Loucy (cell line): ENCODE measurements around the gene ARMH3.

Experiments
- H2AFZ ChIP-seq: fragments of 200-600 bp; sonication (generic); 2 replicates; pipeline ENCODE4 v1.6.0; 2016; ENCODE audit warnings: antibody characterized with exemption, mild to moderate bottlenecking, low read length, moderate library complexity
- H3F3A ChIP-seq: fragments of 200-600 bp; 2 replicates; pipeline ENCODE4 v1.6.0; 2016; ENCODE audit warnings: antibody characterized with exemption, low read depth, mild to moderate bottlenecking
- H3K27me3 ChIP-seq: fragments of 200-600 bp; sonication (generic); 2 replicates; pipeline ENCODE4 v1.6.1; 2014; ENCODE audit warnings: low read length, mild to moderate bottlenecking; ENCODE audit not compliant: insufficient read depth, poor library complexity, severe bottlenecking
- H3K36me3 ChIP-seq: fragments of 200-600 bp; sonication (generic); 2 replicates; pipeline ENCODE4 v1.6.1; 2016; ENCODE audit warnings: low read length; ENCODE audit not compliant: insufficient read depth
- H3K4me1 ChIP-seq: fragments of 200-600 bp; sonication (generic); 2 replicates; pipeline ENCODE4 v1.5.1; 2014; ENCODE audit warnings: low read length, mild to moderate bottlenecking; ENCODE audit not compliant: insufficient read depth, poor library complexity, severe bottlenecking
- H3K4me2 ChIP-seq: fragments of 200-600 bp; sonication (generic); 2 replicates; pipeline ENCODE4 v1.6.0; 2014; ENCODE audit warnings: antibody characterized with exemption, low read length, low read depth, mild to moderate bottlenecking; ENCODE audit not compliant: poor library complexity, severe bottlenecking
- H3K4me3 ChIP-seq: fragments of 200-600 bp; sonication (generic); 2 replicates; pipeline ENCODE4 v1.5.1; 2014; ENCODE audit warnings: low read length, mild to moderate bottlenecking, mixed read lengths; ENCODE audit not compliant: poor library complexity, severe bottlenecking
- H3K79me2 ChIP-seq: fragments of 200-600 bp; sonication (generic); 2 replicates; pipeline ENCODE4 v1.6.1; 2014; ENCODE audit warnings: low read length; ENCODE audit not compliant: insufficient read depth
- H3K9ac ChIP-seq: fragments of 200-600 bp; sonication (generic); 2 replicates; pipeline ENCODE4 v1.6.0; 2014; ENCODE audit warnings: mild to moderate bottlenecking, low read depth, low read length, moderate library complexity; ENCODE audit not compliant: poor library complexity, severe bottlenecking
- H3K9me2 ChIP-seq: fragments of 200-600 bp; sonication (generic); replicated peaks from 2 replicates; pipeline ENCODE4 v1.6.1; 2016; ENCODE audit warnings: low read depth, low read length, mixed read lengths
- H3K9me3 ChIP-seq: fragments of 200-600 bp; sonication (generic); 2 replicates; pipeline ENCODE4 v1.6.1; 2014; ENCODE audit warnings: mild to moderate bottlenecking, antibody characterized with exemption, low read length, low read depth; ENCODE audit not compliant: insufficient read depth
- H4K20me1 ChIP-seq: fragments of 200-600 bp; sonication (generic); 2 replicates; pipeline ENCODE4 v1.6.0; 2014; ENCODE audit warnings: antibody characterized with exemption, low read length, mild to moderate bottlenecking; ENCODE audit not compliant: insufficient read depth, poor library complexity, severe bottlenecking
- EZH2phosphoT487 ChIP-seq: fragments of 200-600 bp; IDR thresholded peaks from 2 replicates; pipeline ENCODE4 v1.6.1; 2018; ENCODE audit warnings: antibody characterized with exemption, mild to moderate bottlenecking, moderate library complexity, borderline replicate concordance
- TF ChIP-seq, protein P1 (sequence below): fragments of 200-600 bp; sonication (generic); conservative IDR thresholded peaks from 2 replicates; pipeline ENCODE4 v1.5.1; 2014; ENCODE audit warnings: mild to moderate bottlenecking, antibody characterized with exemption, low read length

ARMH3 gene

DNA sequence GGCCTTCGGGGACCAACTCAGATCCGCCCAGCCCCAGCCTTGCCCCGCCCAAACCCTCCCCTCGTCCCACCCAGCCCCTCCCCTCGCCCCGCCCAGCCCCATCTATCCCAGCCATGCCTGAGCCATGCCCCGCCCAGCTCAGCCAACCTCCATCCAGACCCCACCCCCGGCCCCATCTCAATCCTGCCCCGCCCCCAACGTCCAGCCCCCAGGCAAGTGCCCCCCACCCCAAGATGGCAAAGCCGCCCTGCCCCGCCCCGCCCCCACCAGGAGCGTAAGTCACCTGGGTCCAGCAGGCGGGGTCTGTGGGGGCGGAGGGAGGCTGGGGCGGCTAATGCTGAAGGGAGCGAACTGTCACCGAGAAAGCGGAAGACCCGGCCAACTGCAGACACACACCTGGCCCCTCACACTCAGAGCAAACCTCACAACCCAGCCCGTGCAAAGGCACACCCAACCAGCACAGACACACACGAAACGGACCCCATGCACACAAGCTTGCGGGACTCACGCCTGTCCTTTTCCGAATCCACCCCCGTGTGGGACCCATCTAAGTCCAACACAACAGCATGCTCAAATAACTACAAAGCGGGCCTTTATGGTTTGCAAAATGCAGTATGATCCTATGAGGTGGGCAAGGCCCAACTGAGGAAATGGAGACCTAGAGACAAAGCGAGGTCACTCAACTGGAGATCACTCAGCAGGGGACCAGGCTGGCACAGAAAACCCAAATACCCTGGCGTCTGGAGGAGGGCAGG, 226.2 kb downstream of the ARMH3 start:
- peak overlapping the region; percentile 88 for H2AFZ ChIP-seq
- no peaks in the 10 kb centered on the region for H3K27me3 ChIP-seq
- no peaks in the 10 kb centered on the region for H3K36me3 ChIP-seq
- peak overlapping the region; percentile 95 for H3K4me2 ChIP-seq
- TF ChIP-seq EZH2phosphoT487 = no peak
- TF ChIP-seq, protein P1, sequence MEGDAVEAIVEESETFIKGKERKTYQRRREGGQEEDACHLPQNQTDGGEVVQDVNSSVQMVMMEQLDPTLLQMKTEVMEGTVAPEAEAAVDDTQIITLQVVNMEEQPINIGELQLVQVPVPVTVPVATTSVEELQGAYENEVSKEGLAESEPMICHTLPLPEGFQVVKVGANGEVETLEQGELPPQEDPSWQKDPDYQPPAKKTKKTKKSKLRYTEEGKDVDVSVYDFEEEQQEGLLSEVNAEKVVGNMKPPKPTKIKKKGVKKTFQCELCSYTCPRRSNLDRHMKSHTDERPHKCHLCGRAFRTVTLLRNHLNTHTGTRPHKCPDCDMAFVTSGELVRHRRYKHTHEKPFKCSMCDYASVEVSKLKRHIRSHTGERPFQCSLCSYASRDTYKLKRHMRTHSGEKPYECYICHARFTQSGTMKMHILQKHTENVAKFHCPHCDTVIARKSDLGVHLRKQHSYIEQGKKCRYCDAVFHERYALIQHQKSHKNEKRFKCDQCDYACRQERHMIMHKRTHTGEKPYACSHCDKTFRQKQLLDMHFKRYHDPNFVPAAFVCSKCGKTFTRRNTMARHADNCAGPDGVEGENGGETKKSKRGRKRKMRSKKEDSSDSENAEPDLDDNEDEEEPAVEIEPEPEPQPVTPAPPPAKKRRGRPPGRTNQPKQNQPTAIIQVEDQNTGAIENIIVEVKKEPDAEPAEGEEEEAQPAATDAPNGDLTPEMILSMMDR = no peak
- no peaks in the 10 kb centered on the region for H3K9me2 ChIP-seq
- no peaks in the 10 kb centered on the region for H3K9me3 ChIP-seq
- H4K20me1 ChIP-seq = peaks cover 3% of the 10 kb centered on the region
- H3K79me2 ChIP-seq = no peaks in the 10 kb centered on the region
- no peak overlapping the region for H3K9ac ChIP-seq
- H3K4me3 ChIP-seq = peak overlapping the region; percentile 76
- peaks cover 27% of the 10 kb centered on the region for H3K4me1 ChIP-seq
- H3F3A ChIP-seq = peaks cover 7% of the 10 kb centered on the region

DNA sequence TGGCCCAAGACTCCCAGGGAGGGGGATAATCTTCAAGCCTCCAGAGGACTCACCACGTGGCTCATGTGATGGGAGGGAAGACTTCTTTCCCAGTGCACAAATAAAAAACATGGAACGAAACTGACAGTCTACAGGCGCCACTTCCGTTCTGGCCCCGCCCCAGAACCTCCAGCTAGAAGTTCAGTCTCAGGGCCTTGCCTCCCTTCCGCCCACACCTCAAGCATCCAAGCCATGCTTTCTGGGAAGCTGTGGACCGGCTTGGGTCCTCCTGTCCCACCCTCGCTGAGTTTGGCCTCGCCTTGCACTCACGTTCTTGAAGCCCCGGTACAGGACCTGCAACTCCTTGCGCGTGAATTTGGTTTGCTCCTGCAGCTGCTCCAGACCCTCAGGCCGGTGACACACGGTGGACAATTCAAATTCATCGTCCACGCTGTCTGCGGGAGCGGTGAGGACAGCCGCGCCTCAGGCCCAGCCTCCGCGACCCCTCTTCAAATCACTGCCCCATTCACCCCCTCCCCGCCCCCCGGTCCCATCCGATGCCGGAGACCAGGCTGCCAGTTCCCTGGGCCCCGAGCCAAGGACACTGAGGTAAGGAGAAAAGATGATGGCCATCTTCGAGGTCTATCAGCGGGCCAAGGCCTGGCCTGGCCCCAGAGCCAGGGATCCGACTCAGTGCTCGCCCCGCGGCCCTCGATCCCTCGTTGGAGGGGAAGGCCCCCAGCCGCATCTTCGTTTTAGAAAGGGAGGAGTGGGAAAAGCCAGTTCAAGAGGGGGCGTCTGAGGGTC, 227.0 kb downstream of the ARMH3 start:
- Histone ChIP-seq H3K27me3 (no peaks in the 10 kb centered on the region), H3K4me2 (peak overlapping the region; percentile 48), H3K9ac (no peak overlapping the region)

DNA sequence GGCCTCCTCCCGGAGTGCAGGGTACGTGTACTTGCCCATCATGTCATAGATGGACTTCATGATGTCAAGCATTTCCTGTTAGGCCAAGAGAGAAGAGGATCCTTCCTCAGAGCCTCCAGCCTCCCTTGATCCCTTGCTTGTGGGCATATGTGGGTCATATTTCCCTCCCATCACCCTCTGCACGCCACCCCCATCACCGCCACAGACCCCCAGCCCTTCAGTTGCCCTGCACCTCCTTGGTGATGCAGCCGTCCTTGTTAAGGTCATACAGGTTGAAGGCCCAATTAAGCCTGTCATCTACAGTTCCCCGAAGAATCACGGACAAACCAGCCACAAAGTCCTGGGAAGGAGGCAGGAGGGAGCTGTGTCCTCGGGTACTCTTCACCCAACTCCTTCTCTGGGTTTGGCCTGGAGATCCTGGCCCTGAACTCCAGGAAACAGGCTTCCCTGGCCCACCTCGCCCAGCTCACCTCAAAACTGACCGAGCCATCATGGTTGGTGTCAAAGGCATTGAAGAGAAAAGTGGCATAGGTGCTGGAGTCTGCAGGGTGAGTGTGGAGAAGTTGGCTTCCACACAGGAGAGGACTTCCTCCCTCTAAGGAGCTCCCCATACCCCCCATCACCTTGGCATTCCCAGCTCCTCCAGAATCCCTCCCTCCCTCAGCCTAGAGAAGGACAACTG, 227.9 kb downstream of the ARMH3 start:
- Histone ChIP-seq H3K9me3 (no peaks in the 10 kb centered on the region), H4K20me1 (peaks cover 3% of the 10 kb centered on the region), H2AFZ (no peak overlapping the region), H3K79me2 (no peaks in the 10 kb centered on the region), H3F3A (peaks cover 7% of the 10 kb centered on the region), H3K4me2 (no peak overlapping the region), H3K9me2 (no peaks in the 10 kb centered on the region), H3K4me3 (no peak overlapping the region), H3K36me3 (no peaks in the 10 kb centered on the region), H3K4me1 (peaks cover 17% of the 10 kb centered on the region), H3K27me3 (no peaks in the 10 kb centered on the region), H3K9ac (no peak overlapping the region)
- TF ChIP-seq, protein P1 = no peak
- no peak for TF ChIP-seq EZH2phosphoT487

More for the DNA sequence above, 227.0 kb downstream of the ARMH3 start:
- H2AFZ ChIP-seq = no peak overlapping the region
- no peaks in the 10 kb centered on the region for H3K36me3 ChIP-seq
- H3K9me2 ChIP-seq = no peaks in the 10 kb centered on the region
- H3F3A ChIP-seq = peaks cover 7% of the 10 kb centered on the region
- H3K9me3 ChIP-seq = no peaks in the 10 kb centered on the region
- H3K4me1 ChIP-seq = peaks cover 19% of the 10 kb centered on the region
- H3K4me3 ChIP-seq = no peak overlapping the region
- H4K20me1 ChIP-seq = peaks cover 3% of the 10 kb centered on the region
- TF ChIP-seq, protein P1 = no peak
- no peak for TF ChIP-seq EZH2phosphoT487
- H3K79me2 ChIP-seq = no peaks in the 10 kb centered on the region
